Measurements from ENCODE around the gene PON3.

DNA sequence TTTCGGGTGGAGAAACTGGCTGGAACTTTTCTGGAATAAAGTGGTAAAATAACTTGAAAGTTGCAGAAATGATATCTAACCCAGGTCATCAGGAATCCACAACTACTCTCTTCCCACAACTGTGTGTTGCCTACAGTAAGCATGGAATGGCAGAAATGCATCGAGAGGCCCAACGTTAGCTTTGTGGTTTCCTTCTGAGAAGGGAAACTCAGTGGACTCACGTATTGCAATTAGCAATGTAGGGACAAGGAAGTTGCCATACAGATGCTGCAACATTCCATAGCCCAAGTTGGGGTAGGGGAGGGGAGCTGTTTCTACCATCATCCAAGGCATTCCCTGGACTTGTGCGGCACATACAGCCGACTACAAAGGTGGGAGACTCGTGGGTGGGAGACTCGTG is 73.8 kb downstream of the PON3 start:
- TF ChIP-seq, protein P1, sequence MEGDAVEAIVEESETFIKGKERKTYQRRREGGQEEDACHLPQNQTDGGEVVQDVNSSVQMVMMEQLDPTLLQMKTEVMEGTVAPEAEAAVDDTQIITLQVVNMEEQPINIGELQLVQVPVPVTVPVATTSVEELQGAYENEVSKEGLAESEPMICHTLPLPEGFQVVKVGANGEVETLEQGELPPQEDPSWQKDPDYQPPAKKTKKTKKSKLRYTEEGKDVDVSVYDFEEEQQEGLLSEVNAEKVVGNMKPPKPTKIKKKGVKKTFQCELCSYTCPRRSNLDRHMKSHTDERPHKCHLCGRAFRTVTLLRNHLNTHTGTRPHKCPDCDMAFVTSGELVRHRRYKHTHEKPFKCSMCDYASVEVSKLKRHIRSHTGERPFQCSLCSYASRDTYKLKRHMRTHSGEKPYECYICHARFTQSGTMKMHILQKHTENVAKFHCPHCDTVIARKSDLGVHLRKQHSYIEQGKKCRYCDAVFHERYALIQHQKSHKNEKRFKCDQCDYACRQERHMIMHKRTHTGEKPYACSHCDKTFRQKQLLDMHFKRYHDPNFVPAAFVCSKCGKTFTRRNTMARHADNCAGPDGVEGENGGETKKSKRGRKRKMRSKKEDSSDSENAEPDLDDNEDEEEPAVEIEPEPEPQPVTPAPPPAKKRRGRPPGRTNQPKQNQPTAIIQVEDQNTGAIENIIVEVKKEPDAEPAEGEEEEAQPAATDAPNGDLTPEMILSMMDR (IDR thresholded peaks at IDR 0.05), result no peak
- TF ChIP-seq POLR2A (IDR thresholded peaks at IDR 0.05), result no peak
